ENCODE data around the gene NR2F2. TPM values are rescaled to one million over a fixed set of nuclear protein-coding genes. Genes with fewer than 3 reads are reported as not detected.

Gene NR2F2
- total and polyA plus RNA-seq, 2 of the 13 experiments (the other 11 are each of a cell fraction or from before 2014, with no cell fraction given) = 3.5 to 4.7 TPM

DNA sequence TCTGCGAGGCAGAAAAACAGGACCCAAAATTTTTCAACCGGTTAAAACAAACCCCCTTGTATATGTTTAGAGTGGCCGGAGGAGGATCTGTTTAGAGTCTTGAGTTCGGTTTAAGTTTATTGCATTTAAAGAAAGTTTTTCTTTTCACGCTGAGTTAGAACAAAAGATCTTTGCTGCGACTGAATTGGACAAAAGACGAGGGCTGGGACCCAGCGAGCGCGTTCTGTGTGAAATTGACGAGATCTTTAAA is 9.8 kb downstream of the NR2F2 start:
- no peaks in the 10 kb centered on the region for H3K9me3 ChIP-seq (ENCODE audit: low read length)
- POLR2A ChIA-PET = interaction anchor here (0.7 to 1.8 kb wide), 2 partner anchors 14 to 1496 kb away, joined by 3 to 4 read pairs; no protein-coding TSS in a partner anchor
- peaks cover 14% of the 10 kb centered on the region for H4K20me1 ChIP-seq (ENCODE audit: insufficient read depth, low read length)
- H3K27ac ChIP-seq (ENCODE audit: extremely low read length, insufficient read depth, low read length) = no peak overlapping the region
- TF ChIP-seq, protein P1, sequence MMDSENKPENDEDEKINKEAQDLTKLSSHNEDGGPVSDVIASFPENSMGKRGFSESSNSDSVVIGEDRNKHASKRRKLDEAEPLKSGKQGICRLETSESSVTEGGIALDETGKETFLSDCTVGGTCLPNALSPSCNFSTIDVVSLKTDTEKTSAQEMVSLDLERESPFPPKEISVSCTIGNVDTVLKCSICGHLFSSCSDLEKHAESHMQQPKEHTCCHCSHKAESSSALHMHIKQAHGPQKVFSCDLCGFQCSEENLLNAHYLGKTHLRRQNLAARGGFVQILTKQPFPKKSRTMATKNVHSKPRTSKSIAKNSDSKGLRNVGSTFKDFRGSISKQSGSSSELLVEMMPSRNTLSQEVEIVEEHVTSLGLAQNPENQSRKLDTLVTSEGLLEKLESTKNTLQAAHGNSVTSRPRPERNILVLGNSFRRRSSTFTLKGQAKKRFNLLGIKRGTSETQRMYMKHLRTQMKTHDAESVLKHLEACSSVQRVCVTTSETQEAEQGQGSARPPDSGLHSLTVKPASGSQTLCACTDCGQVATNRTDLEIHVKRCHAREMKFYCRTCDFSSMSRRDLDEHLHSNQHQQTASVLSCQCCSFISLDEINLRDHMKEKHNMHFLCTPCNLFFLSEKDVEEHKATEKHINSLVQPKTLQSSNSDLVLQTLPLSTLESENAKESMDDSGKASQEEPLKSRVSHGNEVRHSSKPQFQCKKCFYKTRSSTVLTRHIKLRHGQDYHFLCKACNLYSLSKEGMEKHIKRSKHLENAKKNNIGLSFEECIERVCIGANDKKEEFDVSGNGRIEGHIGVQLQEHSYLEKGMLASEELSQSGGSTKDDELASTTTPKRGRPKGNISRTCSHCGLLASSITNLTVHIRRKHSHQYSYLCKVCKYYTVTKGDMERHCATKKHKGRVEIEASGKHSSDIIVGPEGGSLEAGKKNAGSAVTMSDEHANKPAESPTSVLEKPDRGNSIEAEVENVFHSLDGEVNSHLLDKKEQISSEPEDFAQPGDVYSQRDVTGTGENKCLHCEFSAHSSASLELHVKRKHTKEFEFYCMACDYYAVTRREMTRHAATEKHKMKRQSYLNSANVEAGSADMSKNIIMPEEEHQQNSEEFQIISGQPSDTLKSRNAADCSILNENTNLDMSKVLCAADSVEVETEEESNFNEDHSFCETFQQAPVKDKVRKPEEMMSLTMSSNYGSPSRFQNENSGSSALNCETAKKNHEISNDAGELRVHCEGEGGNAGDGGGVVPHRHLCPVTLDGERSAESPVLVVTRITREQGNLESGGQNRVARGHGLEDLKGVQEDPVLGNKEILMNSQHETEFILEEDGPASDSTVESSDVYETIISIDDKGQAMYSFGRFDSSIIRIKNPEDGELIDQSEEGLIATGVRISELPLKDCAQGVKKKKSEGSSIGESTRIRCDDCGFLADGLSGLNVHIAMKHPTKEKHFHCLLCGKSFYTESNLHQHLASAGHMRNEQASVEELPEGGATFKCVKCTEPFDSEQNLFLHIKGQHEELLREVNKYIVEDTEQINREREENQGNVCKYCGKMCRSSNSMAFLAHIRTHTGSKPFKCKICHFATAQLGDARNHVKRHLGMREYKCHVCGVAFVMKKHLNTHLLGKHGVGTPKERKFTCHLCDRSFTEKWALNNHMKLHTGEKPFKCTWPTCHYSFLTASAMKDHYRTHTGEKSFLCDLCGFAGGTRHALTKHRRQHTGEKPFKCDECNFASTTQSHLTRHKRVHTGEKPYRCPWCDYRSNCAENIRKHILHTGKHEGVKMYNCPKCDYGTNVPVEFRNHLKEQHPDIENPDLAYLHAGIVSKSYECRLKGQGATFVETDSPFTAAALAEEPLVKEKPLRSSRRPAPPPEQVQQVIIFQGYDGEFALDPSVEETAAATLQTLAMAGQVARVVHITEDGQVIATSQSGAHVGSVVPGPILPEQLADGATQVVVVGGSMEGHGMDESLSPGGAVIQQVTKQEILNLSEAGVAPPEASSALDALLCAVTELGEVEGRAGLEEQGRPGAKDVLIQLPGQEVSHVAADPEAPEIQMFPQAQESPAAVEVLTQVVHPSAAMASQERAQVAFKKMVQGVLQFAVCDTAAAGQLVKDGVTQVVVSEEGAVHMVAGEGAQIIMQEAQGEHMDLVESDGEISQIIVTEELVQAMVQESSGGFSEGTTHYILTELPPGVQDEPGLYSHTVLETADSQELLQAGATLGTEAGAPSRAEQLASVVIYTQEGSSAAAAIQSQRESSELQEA (CRISPR knock-in tag; IDR thresholded peaks at IDR 0.05; ENCODE audit: not compliant biosample characterization) = no peak
- TF ChIP-seq KDM6A (CRISPR knock-in tag; IDR thresholded peaks at IDR 0.05; ENCODE audit: low read depth) = no peak
- no peak for TF ChIP-seq ZFAT (CRISPR knock-in tag; conservative IDR thresholded peaks at IDR 0.05)
- TF ChIP-seq, protein P2, sequence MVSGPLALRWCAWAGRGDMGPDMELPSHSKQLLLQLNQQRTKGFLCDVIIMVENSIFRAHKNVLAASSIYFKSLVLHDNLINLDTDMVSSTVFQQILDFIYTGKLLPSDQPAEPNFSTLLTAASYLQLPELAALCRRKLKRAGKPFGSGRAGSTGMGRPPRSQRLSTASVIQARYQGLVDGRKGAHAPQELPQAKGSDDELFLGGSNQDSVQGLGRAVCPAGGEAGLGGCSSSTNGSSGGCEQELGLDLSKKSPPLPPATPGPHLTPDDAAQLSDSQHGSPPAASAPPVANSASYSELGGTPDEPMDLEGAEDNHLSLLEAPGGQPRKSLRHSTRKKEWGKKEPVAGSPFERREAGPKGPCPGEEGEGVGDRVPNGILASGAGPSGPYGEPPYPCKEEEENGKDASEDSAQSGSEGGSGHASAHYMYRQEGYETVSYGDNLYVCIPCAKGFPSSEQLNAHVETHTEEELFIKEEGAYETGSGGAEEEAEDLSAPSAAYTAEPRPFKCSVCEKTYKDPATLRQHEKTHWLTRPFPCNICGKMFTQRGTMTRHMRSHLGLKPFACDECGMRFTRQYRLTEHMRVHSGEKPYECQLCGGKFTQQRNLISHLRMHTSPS (CRISPR knock-in tag; IDR thresholded peaks at IDR 0.05; ENCODE audit: low read depth) = no peak
- TF ChIP-seq, protein P3, sequence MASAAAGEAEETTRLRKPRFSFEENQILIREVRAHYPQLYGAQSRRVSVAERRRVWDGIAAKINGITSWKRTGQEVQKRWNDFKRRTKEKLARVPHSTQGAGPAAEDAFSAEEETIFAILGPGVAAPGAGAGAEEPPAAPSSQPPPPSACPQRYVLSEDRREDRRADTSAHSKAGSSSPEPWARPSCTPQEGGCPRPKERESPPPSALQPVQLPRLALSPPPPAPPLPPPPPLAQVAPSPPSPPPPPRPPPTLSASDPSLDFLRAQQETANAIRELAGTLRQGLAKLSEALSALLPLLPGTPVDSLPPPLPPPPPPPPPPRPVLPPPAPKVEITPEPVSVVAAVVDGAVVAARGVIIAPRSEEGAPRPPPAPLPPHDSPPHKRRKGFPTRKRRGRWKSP (CRISPR knock-in tag; IDR thresholded peaks at IDR 0.05) = no peak
- H3K4me1 ChIP-seq (ENCODE audit: insufficient read depth, low read length) = peaks cover 44% of the 10 kb centered on the region
- H3K36me3 ChIP-seq (replicated peaks in 1 of 2; ENCODE audit: control insufficient read depth in 1 of 2, insufficient read depth in 2 of 2, low read length in 2 of 2) = peaks cover 1 to 10% of the 10 kb centered on the region in 2 experiments; a peak in 3 of 5 replicates
- in situ Hi-C loops (cut with HindIII; ENCODE audit: extremely low pct_ligation_motif_present, low pct_unique_long_range_greater_than_20kb) (loop anchor here (10.0 to 25.0 kb wide), 4 partner anchors 578 to 1665 kb away; no protein-coding TSS in a partner anchor), intact Hi-C loops (cut with micrococcal nuclease; ENCODE audit: unreplicated experiment) (no loop called here)
- no peak overlapping the region for H3K9ac ChIP-seq (ENCODE audit: insufficient read depth, low read depth, low read length)
- H3K27me3 ChIP-seq (ENCODE audit: control insufficient read depth in 1 of 2, insufficient read depth in 2 of 2, low read length in 2 of 2) = no peaks in the 10 kb centered on the region
- DNase-seq (ENCODE audit: low spot score) (no peak), ATAC-seq (no peak), FAIRE-seq (no peak)
- CTCF ChIA-PET (ENCODE audit: low intra/inter-chr PET ratio, low total read pairs) = no interaction called here
- BruUV-seq (replicated peaks) = no TSS peak
- H2AFZ ChIP-seq (ENCODE audit: low read length) = no peak overlapping the region
- 97% methylated on average over 11 of the region's 11 CpGs for WGBS (ENCODE audit: low lambda C conversion rate)
- H3K4me2 ChIP-seq (ENCODE audit: low read depth, low read length) = peak overlapping the region; percentile 85; the same call in 1 of the 2 replicates
- H3K4me3 ChIP-seq (replicated peaks in 1 of 3; ENCODE audit: insufficient read depth in 1 of 3, low read depth in 2 of 3, low read length in 3 of 3) = no peak overlapping the region
- H3K79me2 ChIP-seq (ENCODE audit: insufficient read depth, low read length) = peaks cover 61% of the 10 kb centered on the region
